GM18909 (cell line): Measurements from ENCODE around the gene ABCA5.
"Not testable (repeated sequence)": the region's sequence is repeated elsewhere in the genome, so short reads cannot be mapped to it uniquely, and the experiment has no call there.

ENCODE experiments used
- ATAC-seq: cut with Tn5 transposase; IDR thresholded peaks from one replicate; pipeline ENCODE4 v1.9.1; 2021; ENCODE audit warnings: mild to moderate bottlenecking; ENCODE audit not compliant: unreplicated experiment, poor library complexity

ABCA5 gene

GRCh38 chr17:69333561-69333960 is 6.6 kb upstream of the ABCA5 start:
- ATAC-seq: no peak

- no peak for ATAC-seq
These were observed 4.8 kb upstream of the ABCA5 start for GRCh38 chr17:69331756-69332155.

DNA sequence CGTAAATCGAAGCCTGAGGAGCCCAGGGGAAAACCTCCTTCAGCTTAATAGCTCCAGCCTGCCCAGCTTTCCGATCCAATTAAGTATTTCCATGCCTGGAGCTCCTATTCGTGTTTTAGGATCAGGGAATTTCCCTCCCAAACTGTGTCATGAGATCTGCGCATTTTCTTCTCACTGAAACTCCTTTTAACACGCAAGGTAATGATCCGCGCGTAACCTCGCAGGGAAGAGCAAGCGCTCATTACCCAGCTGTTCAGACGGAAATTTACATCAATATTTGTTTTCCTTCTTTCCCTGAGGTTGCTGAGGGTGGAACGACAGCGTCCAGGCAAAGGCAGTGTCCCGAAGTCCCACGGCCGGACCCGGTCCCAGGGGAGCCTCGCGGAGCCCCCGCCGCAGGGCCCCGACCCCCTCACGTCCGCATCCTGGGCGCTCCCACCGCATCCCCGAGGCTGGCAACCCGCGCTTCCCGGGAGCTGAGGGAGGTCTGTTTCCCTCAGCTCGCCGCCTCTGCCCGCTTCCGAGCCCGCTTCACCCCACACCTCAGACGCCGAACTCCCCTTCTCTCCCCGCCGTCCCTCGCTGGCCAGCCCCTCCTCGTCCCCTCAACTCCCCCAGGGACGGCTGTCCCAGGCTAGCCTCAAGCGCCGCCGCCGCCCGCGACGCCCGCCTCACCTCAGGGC is 415 bp downstream of the ABCA5 start:
- peak; percentile 4 for ATAC-seq

DNA sequence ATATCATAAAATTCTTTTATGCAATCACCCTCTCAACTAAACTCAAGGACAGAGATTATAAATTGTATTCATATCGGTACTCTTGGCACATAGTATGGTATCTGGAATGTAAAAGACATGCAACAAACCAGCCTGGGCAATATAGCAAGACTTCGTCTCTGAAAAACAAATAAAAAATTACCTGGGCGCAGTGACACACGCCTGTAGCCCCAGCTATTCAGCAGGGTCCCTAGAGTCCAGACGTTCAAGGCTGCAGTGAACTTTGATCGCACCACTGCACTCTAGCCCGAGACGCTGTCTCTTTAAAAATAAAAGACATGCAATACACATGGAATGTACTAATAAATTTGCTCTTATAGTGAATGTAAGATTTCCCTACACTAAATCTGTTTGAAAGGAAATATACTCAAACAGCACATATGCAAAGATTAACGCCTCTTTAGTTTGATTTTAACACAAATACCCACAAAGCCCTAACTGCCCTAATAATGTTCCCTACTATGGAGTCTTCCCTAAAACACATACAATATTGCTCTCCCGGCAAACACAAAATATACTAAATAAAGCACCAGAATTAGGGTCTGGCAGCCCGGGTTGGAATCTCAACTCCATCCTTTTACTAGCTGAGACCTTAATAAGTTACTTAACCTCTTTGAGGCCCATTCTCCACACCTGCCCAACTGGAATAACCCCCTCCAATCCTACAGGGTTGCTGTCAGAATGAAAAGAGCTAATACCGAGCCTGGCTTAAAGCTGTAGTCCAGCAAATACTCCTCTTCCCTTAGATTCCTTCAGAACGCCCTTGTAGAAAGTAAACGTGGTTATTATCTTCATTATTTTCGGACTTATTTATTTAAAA is 1.2 kb downstream of the ABCA5 start:
- ATAC-seq: no peak

GRCh38 chr17:69323806-69324205 is 3.1 kb downstream of the ABCA5 start:
- ATAC-seq: no peak

DNA sequence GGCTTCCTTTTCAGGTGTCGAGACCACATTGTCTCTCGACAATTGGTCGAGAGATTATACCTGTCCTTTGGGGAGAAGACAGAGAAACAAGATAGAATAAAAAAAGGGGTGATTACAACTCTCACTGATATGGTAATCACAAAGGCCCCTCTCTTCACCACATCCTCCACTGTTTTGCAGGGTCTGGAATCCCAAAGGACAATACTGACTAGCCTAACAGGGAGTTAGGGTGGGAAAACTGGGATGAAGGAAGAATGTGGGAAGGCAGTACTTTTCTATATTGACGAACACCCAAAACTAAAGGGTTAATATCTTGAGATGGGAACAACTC is 6.1 kb downstream of the ABCA5 start:
- no peak for ATAC-seq

DNA sequence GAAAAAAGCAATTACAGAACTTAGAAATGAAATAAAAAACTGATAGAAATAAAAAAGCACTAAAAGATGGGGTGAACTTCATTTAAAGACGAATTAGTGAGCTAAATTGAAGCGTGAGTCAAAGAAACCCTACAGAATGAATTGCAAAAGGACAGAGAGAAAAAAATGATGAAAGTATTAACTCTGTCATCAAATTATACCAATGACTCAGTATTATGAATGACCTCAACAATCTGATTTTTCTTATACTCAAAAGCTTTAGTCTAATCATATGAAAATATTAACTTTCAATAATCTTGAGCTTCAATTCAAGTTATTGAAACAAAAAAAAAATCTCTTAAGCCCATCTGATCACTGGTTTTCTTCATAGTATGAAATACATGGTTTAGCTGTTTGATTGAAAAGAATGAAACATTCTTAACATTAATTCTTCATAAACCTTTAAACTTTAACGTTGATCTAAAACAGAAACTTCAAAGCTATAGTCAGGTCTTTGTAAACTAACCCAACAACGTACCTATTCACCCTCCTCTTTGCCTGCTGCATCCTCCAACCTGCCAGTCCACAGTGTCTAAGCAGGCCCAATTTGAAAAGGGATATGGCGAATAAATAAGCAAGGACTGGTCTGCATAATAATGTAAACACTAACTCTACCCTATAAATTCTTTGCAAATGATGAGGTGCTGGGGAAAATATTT is 6.6 kb downstream of the ABCA5 start:
- no peak for ATAC-seq

DNA sequence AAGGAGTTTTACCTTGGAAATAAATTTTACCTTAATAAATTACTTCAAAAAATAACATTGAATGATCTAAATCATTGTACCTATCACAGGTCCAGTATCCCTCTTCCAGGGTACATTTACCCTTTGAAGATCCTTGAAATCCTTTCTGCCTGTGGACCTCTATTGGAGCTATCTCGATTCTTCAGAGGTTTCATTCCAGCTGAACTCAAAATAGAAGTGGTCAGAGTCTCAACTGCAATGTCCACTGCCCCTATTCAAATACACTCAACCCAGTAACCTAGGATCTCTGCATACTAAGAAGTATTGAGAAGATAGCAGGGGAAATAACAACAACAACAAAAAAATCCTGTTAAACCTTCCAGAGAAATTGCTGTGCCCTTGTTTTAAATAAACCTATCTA is 9.3 kb downstream of the ABCA5 start:
- ATAC-seq: no peak

GRCh38 chr17:69314246-69315065 is 12.5 kb downstream of the ABCA5 start:
- no peak for ATAC-seq

DNA sequence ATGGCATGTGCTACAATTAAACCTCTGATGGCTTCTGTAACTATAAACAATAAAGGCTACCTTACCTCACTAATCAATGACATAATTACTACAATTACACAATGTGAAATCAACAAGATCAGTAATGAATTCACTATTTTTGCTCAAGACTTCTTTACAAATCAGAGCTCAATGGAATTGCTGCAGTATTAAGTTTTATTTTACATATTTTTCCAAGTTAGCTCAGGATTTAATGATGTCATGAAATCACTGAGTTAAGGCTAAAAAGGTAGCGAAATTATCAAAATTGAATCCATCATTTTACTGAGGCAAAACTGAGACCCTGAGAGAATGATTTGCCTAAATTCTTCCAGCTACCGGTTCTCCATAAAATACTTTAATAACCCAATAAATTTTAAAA is 21.8 kb downstream of the ABCA5 start:
- no peak for ATAC-seq

- ATAC-seq: no peak
These were observed 24.3 kb downstream of the ABCA5 start for GRCh38 chr17:69302682-69303081.

- ATAC-seq: no peak
These were observed 26.7 kb downstream of the ABCA5 start for GRCh38 chr17:69300222-69300621.

GRCh38 chr17:69298120-69298722 is 28.7 kb downstream of the ABCA5 start:
- ATAC-seq: not testable (repeated sequence)

- no peak for ATAC-seq
These were observed 39.8 kb downstream of the ABCA5 start for GRCh38 chr17:69287168-69287567.

GRCh38 chr17:69286257-69286656 is 40.7 kb downstream of the ABCA5 start:
- no peak for ATAC-seq

DNA sequence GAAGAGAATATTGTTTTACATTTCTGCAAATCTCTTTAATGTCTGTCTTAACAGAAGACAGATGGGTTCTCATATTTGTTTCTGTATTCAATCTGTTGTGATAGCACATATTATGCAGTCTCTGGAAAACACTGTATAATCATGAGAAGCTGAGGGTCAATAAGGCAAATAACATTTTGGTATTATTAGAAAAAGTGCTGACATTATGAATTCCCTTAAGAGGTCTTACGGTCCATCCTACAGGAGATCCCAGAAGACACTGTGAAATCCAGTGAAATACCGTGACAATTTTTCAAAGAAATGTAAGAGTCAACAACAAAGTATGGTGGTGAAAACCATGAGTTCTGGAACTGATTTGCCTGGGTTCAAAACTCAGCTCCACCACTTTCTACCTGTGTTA is 42.3 kb downstream of the ABCA5 start:
- no peak for ATAC-seq

GRCh38 chr17:69282002-69282401 is 44.9 kb downstream of the ABCA5 start:
- no peak for ATAC-seq

- ATAC-seq: not testable (repeated sequence)
These were observed 50.7 kb downstream of the ABCA5 start for GRCh38 chr17:69276279-69276678.

GRCh38 chr17:69275751-69276150 is 51.2 kb downstream of the ABCA5 start:
- ATAC-seq: no peak

DNA sequence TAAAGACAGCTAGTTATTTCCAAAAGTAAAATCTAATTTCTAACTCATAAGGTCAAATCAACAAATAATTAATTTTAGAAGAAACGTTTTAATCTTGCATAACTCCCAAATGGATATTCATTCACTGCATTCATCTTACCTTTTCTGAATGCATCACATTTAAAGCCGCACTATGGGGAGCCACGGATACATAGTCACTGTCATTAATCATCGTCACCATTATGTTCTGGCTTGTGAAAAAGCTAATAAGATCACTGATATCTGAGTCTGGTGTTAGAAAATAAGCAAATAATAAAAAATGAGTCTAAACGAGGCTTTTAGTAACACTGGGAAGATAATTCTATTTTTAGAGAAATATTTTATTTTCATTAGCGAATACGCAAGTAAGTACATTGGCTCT is 55.9 kb downstream of the ABCA5 start:
- no peak for ATAC-seq
